HepG2 (cell line): Measurements from ENCODE around the gene DNAL4. TPM values are rescaled to one million over a fixed set of nuclear protein-coding genes. Genes with fewer than 3 reads are reported as not detected.
A peak's percentile ranks its signal among the peaks of the same experiment; 100 is the strongest.

Experiments used
- ATM ChIP-seq: fragments of 450-650 bp; IDR thresholded peaks from 2 replicates; pipeline ENCODE4 v1.7.1; 2017; ENCODE audit warnings: mild to moderate bottlenecking, borderline replicate concordance
- FOXJ3 ChIP-seq: sonication (generic); formaldehyde crosslinking; IDR thresholded peaks from 2 replicates; pipeline ENCODE4 v1.4.0; 2020; ENCODE audit warnings: missing genetic modification reagents, mild to moderate bottlenecking, borderline replicate concordance
- MTA1 ChIP-seq: sonication (generic); formaldehyde crosslinking; IDR thresholded peaks from 2 replicates; pipeline ENCODE4 v1.4.0; 2020; ENCODE audit warnings: missing genetic modification reagents, mild to moderate bottlenecking, borderline replicate concordance
- MYC ChIP-seq: sonication (generic); formaldehyde crosslinking; IDR thresholded peaks from 2 replicates; pipeline ENCODE4 v1.9.0; 2021; ENCODE audit warnings: missing genetic modification reagents, borderline replicate concordance
- MZF1 ChIP-seq: sonication (generic); formaldehyde crosslinking; IDR thresholded peaks from 2 replicates; pipeline ENCODE4 v1.8.1; 2023; ENCODE audit warnings: mild to moderate bottlenecking, missing genetic modification reagents, borderline replicate concordance
- NFATC3 ChIP-seq: sonication (generic); formaldehyde crosslinking; IDR thresholded peaks from 2 replicates; pipeline ENCODE4 v1.5.1; 2020; ENCODE audit warnings: mild to moderate bottlenecking, missing genetic modification reagents
- NFKB2 ChIP-seq: sonication (generic); formaldehyde crosslinking; IDR thresholded peaks from 2 replicates; pipeline ENCODE4 v1.4.0; 2020; ENCODE audit warnings: missing genetic modification reagents, borderline replicate concordance
- NR3C1 ChIP-seq: sonication (generic); formaldehyde crosslinking; IDR thresholded peaks from 2 replicates; pipeline ENCODE4 v1.4.0; 2020; ENCODE audit warnings: missing genetic modification reagents
- PCBP2 ChIP-seq: fragments of 200-400 bp; formaldehyde crosslinking; optimal IDR thresholded peaks from 2 replicates; pipeline ENCODE3; 2018; ENCODE audit warnings: low read length, low read depth; ENCODE audit not compliant: poor library complexity, severe bottlenecking
- PPARG ChIP-seq: conservative IDR thresholded peaks from 2 replicates; pipeline ENCODE4 v1.6.1; 2016; ENCODE audit warnings: missing biosample characterization, missing genetic modification reagents
- RFXAP ChIP-seq: sonication (generic); formaldehyde crosslinking; IDR thresholded peaks from 2 replicates; pipeline ENCODE4 v1.4.0; 2020; ENCODE audit warnings: missing genetic modification reagents, borderline replicate concordance
- ZBTB1 ChIP-seq: sonication (generic); formaldehyde crosslinking; IDR thresholded peaks from 2 replicates; pipeline ENCODE4 v1.4.0; 2020; ENCODE audit warnings: missing genetic modification reagents, borderline replicate concordance
- ZFP82 ChIP-seq: sonication (generic); formaldehyde crosslinking; IDR thresholded peaks from 2 replicates; pipeline ENCODE4 v1.5.1; 2020; ENCODE audit warnings: mild to moderate bottlenecking, missing genetic modification reagents, borderline replicate concordance
- ZNF350 ChIP-seq: sonication (generic); formaldehyde crosslinking; IDR thresholded peaks from 2 replicates; pipeline ENCODE4 v1.4.0; 2020; ENCODE audit warnings: mild to moderate bottlenecking, low read depth, missing genetic modification reagents, borderline replicate concordance
- polyA plus RNA-seq, 8 experiments: library from polyadenylated mRNA; depleted of rRNA in 3 of 8; stranded (reverse) in 7 of 8; unstranded in 1 of 8; fragments of >200 nt; fragmentation: Illumina TruSeq in 4 of 8; extraction: Trizol in 4 of 8; gene quantifications; 2 replicates each; pipeline versions ENCODE4 v1.2.1 to v1.2.3, GENCODE V29; 2011 to 2016; ENCODE audit warnings: low read depth in 4 of 8, missing spikeins in 1 of 8, mixed read lengths in 1 of 8; ENCODE audit not compliant: insufficient read depth in 1 of 8
- total RNA-seq, 5 experiments: library from RNA; depleted of rRNA; stranded (reverse); fragments of >200 nt; fragmentation: Illumina TruSeq; extraction: Trizol; gene quantifications; 2 replicates each; pipeline ENCODE4 v1.2.3, GENCODE V29; 2016; ENCODE audit warnings: low read depth in 1 of 5
- TF ChIP-seq, protein P1 (sequence below): sonication (generic); formaldehyde crosslinking; IDR thresholded peaks from 2 replicates; pipeline ENCODE4 v1.5.0; 2020; ENCODE audit warnings: missing genetic modification reagents
- TF ChIP-seq, protein P2 (sequence below): sonication (generic); formaldehyde crosslinking; IDR thresholded peaks from 2 replicates; pipeline ENCODE4 v1.8.0; 2022; ENCODE audit warnings: low read depth, missing genetic modification reagents
- TF ChIP-seq, protein P3 (sequence below): sonication (generic); formaldehyde crosslinking; IDR thresholded peaks from 2 replicates; pipeline ENCODE4 v1.5.0; 2020; ENCODE audit warnings: mild to moderate bottlenecking, missing genetic modification reagents
- TF ChIP-seq, protein P4 (sequence below): sonication (generic); formaldehyde crosslinking; IDR thresholded peaks from 2 replicates; pipeline ENCODE4 v1.5.0; 2020; ENCODE audit warnings: missing genetic modification reagents, mild to moderate bottlenecking, borderline replicate concordance
- TF ChIP-seq, protein P5 (sequence below): sonication (generic); formaldehyde crosslinking; IDR thresholded peaks from 2 replicates; pipeline ENCODE4 v1.4.0; 2020; ENCODE audit warnings: missing genetic modification reagents, mild to moderate bottlenecking, borderline replicate concordance

Gene DNAL4
- total and polyA plus RNA-seq, 2 of the 13 experiments (the other 11 are each of a cell fraction or from before 2014, with no cell fraction given) = 8.0 to 10.7 TPM

DNA sequence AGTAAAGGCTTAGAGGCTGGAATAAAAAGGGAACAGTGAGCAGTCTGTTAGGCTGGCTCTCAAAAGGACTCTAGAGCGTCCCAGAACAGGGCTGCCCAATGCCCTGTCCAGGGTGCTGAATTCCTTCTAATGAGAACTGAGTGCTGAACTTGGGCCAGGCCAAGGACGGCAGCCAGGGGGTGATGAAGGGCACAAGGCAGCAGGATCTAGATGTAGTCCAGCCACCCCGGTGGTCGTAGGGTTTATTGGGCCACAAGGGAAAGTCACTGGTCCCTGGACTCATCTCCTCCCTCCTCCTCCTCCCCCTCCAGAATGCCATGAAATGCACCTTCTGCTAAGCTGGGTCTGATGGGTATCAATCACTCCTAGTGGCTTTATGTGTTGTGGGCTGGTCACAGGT, 30.6 kb upstream of the DNAL4 start (continued):
- TF ChIP-seq ZBTB1 (CRISPR knock-in tag) (0 out of 2 replicates have a peak, but pooled peaks have one; percentile 74), NFATC3 (CRISPR knock-in tag) (no peak), MZF1 (CRISPR knock-in tag) (no peak), FOXJ3 (CRISPR knock-in tag) (no peak), ZNF350 (CRISPR knock-in tag) (no peak), MYC (CRISPR knock-in tag) (no peak), ATM (no peak), ZFP82 (CRISPR knock-in tag) (no peak), NR3C1 (CRISPR knock-in tag) (no peak), MTA1 (CRISPR knock-in tag) (no peak), PCBP2 (no peak), PPARG (CRISPR knock-in tag) (peak; percentile 59; the same call in 1 of the 2 replicates), RFXAP (CRISPR knock-in tag) (peak; percentile 74; the same call in 1 of the 2 replicates), NFKB2 (CRISPR knock-in tag) (peak; percentile 85)
- TF ChIP-seq, protein P1, sequence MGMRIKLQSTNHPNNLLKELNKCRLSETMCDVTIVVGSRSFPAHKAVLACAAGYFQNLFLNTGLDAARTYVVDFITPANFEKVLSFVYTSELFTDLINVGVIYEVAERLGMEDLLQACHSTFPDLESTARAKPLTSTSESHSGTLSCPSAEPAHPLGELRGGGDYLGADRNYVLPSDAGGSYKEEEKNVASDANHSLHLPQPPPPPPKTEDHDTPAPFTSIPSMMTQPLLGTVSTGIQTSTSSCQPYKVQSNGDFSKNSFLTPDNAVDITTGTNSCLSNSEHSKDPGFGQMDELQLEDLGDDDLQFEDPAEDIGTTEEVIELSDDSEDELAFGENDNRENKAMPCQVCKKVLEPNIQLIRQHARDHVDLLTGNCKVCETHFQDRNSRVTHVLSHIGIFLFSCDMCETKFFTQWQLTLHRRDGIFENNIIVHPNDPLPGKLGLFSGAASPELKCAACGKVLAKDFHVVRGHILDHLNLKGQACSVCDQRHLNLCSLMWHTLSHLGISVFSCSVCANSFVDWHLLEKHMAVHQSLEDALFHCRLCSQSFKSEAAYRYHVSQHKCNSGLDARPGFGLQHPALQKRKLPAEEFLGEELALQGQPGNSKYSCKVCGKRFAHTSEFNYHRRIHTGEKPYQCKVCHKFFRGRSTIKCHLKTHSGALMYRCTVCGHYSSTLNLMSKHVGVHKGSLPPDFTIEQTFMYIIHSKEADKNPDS (CRISPR knock-in tag) = no peak
- TF ChIP-seq, protein P2, sequence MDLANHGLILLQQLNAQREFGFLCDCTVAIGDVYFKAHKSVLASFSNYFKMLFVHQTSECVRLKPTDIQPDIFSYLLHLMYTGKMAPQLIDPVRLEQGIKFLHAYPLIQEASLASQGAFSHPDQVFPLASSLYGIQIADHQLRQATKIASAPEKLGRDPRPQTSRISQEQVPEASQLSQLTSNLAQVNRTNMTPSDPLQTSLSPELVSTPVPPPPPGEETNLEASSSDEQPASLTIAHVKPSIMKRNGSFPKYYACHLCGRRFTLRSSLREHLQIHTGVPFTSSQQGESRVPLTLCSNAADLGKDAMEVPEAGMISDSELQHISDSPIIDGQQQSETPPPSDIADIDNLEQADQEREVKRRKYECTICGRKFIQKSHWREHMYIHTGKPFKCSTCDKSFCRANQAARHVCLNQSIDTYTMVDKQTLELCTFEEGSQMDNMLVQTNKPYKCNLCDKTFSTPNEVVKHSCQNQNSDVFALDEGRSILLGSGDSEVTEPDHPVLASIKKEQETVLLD = no peak
- TF ChIP-seq, protein P3, sequence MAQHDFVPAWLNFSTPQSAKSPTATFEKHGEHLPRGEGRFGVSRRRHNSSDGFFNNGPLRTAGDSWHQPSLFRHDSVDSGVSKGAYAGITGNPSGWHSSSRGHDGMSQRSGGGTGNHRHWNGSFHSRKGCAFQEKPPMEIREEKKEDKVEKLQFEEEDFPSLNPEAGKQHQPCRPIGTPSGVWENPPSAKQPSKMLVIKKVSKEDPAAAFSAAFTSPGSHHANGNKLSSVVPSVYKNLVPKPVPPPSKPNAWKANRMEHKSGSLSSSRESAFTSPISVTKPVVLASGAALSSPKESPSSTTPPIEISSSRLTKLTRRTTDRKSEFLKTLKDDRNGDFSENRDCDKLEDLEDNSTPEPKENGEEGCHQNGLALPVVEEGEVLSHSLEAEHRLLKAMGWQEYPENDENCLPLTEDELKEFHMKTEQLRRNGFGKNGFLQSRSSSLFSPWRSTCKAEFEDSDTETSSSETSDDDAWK (CRISPR knock-in tag) = no peak
- TF ChIP-seq, protein P4, sequence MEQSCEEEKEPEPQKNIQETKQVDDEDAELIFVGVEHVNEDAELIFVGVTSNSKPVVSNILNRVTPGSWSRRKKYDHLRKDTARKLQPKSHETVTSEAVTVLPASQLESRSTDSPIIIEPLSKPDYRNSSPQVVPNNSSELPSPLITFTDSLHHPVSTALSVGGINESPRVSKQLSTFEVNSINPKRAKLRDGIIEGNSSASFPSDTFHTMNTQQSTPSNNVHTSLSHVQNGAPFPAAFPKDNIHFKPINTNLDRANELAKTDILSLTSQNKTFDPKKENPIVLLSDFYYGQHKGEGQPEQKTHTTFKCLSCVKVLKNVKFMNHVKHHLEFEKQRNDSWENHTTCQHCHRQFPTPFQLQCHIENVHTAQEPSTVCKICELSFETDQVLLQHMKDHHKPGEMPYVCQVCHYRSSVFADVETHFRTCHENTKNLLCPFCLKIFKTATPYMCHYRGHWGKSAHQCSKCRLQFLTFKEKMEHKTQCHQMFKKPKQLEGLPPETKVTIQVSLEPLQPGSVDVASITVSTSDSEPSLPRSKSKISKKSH (CRISPR knock-in tag) = no peak
- TF ChIP-seq, protein P5, sequence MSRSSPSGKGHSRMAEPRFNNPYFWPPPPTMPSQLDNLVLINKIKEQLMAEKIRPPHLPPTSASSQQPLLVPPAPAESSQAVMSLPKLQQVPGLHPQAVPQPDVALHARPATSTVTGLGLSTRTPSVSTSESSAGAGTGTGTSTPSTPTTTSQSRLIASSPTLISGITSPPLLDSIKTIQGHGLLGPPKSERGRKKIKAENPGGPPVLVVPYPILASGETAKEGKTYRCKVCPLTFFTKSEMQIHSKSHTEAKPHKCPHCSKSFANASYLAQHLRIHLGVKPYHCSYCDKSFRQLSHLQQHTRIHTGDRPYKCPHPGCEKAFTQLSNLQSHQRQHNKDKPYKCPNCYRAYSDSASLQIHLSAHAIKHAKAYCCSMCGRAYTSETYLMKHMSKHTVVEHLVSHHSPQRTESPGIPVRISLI (CRISPR knock-in tag) = no peak
